Activated CD8-positive, alpha-beta memory T cell treated with anti-CD3 and anti-CD28 coated beads, Interleukin-2, amount 50 U/mL, for 48 hours (primary cell): Measurements from ENCODE around the gene GABRA5.
"Not testable (repeated sequence)": the region's sequence is repeated elsewhere in the genome, so short reads cannot be mapped to it uniquely, and the experiment has no call there.

Experiments used
- DNase-seq: peaks from one replicate; pipeline ENCODE4 v3.0.0-alpha.2; 2020

Gene GABRA5

DNA sequence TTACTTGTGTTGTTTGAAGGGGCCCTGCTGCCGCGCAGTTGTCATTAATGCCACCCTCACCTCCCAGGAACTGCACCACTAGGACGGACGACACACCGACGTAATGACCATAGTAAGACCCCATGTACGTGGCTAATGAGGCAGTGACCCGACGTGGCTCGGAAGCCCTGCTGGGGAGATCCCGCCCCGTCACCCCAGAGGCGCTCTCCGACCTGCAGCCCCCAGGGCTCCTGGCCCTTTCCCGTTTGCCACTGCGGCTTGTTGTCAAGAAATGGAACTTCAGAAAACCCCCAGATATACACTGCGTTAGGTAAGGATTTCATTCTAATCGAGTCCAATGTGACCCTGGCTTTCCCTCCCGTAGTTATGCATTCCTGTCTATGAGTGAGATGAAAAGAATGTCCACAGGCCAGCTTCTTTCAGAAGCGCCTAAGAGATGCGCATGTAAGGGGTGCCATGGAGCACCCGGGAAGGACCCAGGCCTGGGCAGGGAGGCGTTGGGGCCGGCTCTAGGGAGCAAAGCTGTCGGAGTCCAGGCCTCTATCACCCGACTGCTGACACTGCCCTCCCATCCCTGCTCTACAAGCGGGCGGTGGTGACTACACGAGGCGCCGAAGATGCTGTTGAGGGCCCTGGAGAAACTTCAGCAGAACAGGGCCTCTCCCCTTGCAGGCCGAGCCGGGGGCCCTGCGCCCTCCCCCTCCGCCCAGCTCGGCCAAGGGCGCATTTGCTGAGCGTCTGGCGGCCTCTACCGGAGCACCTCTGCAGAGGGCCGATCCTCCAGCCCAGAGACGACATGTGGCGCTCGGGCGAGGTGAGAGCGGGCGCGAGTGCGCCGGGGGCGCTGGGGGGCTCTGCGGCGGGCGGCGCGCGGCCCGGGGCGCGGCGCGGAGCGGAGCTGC, at the start of gene GABRA5:
Gene GABRA5 (plus strand): TSS at position 765 of the 902 bp plus-strand sequence. CDS start 2,187 bp downstream, outside the sequence.
- no peak for DNase-seq

DNA sequence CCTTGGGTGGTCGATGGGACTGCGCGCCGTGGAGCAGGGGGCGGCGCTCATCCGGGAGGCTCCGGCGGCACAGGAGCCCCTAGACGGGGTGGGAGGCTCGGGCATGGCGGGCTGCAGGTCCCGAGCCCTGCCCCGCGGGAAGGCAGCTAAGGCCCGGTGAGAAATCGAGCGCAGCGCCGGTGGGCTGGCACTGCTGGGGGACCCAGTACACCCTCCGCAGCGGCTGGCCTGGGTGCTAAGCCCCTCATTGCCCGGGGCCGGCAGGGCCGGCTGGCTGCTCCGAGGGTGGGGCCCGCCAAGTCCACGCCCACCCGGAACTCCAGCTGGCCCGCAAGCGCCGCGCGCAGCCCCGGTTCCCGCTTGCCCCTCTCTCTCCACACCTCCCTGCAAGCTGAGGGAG, 35.7 kb upstream of the GABRA5 start:
- not testable (repeated sequence) for DNase-seq

DNA sequence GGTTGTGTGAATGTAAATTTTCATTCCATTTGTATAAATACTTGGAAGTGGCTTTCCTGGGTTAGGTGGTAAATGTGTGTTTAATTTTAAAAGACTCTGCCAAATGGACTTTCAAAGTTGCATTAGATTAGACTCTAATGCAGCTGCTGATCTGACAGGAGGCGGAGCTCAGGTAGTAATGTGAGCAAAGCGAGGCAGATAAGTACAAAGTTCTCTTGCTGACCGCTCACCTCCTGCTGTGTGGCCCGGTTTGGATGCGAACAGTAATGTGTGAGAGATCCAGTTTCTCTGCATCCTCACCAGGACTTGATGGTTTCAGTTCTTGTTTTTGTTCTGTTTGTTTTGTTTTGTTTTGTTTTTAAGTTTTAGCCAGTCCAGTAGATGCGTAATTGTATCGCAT, 34.9 kb upstream of the GABRA5 start:
- no peak for DNase-seq

DNA sequence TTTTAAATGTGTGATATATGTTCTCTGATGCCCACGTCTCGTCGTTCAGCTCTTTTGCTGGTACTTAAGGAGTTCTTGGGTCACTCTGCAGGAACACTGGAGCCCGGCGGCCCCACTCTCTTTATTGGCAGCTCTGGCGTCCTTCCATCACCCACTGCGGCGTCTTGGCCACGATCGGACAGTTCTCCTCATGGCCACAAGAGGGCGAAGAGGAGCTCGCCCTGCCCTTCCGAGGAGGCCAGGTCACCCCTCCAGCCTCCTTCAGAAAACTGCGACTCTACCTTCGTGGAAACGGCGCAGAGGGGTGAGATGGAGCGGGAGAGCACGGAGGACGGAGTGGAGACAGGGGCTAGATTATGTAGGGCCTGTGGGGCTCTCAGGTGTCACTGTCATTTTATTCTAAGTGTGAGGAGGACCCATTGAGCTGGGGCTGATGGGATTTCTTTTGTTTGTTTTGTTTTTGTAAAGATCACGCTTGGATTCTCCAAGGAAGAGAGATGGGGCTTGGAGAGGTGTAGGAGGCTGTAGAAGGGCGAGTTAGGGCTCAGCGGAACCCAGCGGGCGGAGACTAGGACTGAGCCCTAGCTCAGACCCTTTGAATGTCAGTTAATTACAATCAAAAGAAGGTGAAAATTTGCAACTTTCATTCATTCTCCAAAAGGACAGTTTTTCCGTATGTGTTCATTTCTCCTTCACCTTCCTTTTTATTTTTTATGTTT, 28.0 kb upstream of the GABRA5 start:
- DNase-seq, result peak; percentile 63

DNA sequence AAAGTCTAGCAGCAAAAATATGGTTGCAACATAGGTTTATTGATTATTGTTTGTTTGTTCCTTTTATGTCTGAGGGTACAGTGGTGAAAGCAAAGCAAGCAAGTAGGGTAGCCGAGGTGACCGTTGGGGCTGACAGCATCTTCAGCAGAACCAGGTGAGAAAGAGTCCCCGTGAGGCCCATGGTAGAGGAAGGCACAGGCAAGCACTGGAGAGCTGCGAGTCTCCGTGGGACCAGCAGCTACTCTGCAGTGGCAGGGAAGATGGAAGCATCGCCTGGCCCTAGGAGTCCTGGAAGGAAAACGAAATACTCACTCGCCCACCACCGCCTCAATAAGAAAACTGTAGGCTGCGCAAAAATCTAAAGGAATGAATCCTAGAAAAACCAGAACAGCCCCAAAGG, 25.3 kb upstream of the GABRA5 start:
- DNase-seq, result no peak

DNA sequence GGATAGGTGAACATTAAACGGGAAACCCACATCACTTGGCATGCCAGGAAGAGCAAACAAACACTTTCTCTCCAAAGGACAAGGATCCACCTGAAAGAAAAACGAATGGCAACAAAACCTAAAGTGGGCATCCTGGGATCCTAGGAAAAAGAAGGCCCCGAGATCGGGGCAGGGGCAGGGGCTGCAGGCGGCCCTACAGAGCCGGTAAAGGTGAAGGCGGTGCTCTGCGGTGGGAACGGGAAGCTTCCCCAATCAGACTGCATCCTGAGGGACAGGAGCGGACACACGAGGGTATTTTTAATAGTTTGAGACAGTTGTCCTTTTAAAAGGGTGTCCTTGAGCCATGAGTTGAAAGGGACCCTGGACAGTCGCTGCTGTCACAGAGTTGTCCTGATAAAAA, 24.9 kb upstream of the GABRA5 start:
- no peak for DNase-seq

DNA sequence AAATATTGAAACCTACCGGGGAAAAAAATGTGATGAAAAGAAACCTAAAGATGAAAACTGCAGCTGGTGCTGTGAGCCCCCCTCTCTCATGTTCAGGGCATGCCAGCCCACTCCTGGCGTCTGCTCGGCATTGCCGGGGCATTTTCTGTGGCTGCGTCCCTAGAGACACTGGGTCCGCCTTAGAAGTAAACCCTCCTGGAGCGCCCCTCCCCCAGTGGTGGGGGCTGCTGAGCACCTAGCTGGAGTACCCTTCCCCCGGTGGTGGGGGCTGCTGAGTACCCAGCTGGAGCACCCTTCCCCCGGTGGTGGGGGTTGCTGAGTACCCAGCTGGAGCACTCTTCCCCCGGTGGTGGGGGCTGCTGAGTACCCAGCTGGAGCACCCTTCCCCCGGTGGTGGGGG, 24.5 kb upstream of the GABRA5 start:
- no peak for DNase-seq

DNA sequence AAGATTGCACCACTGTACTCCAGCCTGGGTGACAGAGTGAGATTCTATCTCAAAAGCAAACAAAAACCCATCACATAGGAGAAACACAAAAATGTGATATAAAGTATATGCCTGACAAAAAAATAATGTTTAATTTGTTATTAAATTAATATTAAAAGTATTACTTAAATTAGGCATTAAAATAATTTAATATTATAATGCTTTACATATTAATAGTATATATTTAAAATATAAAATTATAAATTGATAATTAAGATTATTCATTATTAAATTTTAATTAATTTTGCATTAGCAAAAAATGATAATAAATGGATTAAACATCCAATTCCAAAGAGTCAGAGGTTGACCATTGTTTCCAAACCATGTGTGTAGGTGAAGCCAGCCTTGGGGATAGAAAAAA, 22.0 kb upstream of the GABRA5 start:
- DNase-seq, result no peak

DNA sequence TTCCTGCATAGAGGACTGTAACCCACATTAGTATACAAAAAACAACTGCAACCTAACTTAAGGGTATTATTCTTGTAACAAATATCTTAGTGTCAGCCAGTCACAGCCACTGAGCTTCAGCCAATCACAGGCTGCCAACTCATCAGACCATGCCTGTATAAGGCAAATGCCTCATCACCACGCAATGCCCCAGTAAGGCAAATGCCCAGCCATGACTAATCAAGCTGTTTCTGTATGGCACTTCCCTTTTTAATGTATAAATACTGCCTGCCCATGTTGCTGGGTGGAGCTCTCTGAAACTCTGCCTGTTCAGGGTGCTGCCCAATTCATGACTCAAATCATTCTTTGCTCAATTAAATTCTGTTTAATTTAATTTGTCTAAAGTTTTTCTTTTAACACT, 18.4 kb upstream of the GABRA5 start:
- DNase-seq, result no peak

DNA sequence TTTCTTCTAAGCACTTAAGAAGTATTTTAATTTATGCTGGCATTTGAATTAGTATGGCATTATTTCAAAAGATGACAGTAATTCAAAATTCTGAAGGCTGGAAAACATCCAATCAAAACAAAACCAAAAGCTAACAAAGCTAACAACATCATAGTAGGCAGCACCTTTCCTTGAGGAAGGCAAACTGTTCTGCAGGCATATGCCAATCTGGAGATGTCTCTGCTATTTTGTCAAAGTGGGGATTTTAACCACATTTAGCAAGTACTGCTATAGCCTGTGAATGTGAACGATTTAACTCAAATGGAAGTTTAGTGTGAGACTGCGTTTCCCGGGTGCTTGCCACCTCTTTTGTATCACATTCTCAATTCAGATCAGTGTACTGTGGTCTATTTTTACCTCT, 16.7 kb upstream of the GABRA5 start:
- DNase-seq, result no peak

DNA sequence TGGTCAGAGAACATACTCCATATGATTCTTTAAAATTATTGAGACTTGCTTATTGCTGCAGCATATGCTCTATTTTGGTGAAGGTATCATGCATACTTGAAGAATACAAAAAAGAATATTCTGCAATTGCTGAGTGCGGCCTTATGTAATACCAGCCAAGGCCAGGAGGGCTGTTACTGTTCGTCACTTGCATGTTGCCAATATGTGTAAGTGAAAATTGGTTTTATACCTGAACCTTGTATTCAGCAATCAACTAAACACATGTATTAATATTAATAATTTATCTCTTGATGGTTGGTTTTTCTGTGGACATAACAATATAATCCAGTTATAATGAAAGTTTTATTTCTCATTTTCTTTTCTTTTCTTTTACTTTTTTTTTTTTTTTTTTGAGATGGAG, 13.9 kb upstream of the GABRA5 start:
- DNase-seq, result no peak

DNA sequence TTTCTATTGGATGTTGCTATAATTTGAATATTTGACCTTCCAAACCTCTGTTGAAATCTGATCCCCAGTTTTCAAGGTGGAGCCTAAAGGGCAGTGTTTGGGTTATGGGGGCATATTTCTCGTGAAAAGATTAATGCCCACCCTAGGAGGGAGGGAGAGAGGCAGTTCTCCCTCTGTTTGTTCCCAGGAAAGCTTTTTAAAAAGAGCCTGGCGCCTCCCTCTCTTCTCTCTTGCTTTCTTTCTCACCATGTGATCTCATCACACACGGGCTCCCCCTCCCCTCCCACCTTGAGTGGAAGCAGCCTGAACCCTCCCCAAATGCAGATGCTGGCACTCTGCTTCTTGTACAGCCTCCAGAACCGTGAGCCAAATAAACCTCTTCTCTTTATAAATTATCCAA, 12.4 kb upstream of the GABRA5 start:
- DNase-seq, result no peak

DNA sequence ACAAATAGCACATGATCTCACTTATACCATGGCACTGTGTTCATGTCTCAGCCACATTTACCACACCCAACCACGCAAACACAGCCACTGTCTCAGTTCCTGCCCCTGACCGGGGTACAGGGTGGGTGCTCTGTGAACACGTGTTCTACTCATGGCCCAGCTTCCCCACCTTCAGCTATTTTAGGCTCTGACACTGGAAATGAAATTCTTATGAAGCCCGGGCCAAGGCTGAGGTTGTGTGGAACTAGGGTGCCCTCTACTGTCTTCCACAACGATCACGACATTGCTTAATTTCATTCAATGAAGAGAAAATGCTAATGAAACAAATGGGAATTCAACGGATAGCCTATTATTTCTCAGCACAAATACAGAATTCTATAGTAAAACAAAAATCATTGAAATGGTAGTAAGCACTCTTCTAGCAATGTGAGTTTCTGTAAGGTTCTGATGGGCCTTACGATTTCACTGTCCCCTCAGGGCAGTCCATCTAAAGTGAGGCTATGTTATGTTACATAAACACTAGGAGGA, 2.1 kb upstream of the GABRA5 start:
- DNase-seq, result no peak

DNA sequence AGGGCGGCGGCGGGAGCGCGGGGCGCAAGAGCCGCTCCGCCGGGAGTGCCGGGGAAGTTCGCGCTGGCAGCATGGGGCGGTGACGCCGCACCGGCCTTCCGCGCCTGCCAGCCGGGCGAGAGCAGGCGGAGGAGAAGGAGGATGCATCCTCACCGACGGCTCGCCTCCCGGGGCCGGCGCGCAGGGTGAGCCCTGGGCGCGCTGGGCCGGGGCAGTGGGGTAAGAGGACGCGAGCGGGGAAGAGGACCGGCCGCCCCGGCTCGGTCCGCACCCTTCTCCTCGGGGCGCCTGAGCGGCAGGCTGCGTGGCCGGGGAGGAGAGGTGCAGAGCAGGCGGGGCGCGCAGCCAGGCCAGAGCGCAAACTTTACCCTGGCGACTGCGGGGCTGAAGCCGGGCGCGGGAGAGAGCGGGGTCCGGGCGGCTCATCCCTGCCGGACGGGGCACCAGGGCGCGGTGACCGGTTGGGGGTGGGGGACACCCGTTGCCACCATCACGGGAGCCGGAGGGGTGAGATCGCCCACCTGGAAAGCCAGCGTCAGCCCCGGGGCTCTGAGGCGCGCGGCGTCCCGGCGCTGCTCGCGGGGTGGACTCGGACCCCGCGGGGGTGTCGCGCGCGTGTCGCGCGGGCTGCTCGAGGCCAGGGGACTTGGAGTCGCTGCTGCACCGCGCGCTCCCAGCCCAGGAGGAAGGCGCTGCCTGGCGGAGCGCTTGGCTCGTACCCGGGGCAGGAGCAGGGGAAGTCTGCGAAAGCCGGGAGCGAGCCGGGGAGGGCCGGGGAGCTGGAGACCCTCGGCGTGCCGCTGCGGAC, 542 bp downstream of the GABRA5 start:
- DNase-seq, result no peak

DNA sequence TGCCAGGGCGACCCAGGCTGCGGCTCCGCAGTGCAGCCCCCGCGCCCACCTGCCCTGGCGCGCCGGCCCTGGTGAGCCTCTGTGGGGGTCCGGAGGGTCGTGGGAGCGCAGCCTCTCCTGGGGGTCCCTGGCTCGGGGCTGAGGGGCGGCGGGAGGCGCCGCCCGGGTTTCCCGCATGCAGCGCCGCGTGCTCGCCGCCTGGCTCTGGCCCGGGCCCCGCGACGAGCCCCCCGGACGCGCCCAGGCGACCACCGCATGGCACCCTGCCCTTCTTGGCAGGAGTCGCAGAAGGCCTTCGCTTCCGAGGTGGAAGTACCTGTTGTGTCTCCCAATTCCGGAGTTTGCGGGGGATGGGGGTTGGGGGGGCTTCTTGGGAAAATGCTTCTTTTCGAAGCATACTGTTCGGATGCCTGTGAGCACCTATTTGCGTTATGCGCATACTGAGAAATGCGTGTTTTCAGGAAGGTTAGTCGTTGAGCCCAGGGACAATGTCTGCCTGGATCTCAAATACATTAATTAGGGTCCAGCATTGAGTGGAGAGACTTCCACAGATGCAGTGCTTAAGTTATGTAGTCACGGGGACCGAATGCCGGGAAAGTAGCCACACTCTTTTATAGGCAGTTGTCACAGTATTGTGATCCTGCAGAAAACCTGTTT, 1.3 kb downstream of the GABRA5 start:
- no peak for DNase-seq

DNA sequence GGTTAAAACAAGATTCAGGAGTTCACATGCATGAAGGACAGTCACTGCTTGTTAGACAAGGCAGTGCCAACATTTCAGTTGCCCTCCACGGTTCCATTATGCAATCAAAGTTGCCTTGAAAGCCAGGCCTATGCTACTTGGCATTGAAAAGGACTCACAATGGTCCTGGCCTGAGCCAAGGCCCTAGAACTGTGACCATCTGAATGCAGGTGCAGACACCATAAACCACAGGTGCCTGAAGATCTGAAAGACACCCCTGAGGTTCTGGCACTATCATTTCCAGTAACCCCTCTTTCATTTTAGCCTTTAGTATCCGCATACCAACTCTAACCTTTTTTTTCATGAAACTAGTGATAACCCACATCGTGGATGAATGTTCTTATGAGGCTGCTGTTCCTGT, 2.8 kb downstream of the GABRA5 start:
- DNase-seq, result no peak

DNA sequence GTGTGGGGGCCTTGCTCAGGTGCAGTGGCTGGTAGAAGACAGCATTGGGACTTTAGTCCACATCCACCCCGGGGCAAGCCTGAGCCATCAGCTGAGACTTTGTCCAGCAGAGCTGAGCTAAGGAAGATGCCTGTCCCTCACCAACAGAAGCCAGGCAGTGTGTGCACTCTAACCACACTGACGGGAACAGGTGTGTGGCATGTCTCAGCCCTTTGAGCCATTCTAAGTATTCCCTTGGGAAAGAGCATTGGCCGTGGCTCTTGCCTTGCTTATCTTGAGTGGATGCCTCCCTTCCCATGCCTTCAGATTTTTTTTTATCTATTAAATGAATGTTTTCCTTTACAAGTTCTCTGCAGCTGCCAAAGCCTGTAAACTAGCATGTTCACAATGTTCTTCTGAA, 3.5 kb downstream of the GABRA5 start:
- no peak for DNase-seq

DNA sequence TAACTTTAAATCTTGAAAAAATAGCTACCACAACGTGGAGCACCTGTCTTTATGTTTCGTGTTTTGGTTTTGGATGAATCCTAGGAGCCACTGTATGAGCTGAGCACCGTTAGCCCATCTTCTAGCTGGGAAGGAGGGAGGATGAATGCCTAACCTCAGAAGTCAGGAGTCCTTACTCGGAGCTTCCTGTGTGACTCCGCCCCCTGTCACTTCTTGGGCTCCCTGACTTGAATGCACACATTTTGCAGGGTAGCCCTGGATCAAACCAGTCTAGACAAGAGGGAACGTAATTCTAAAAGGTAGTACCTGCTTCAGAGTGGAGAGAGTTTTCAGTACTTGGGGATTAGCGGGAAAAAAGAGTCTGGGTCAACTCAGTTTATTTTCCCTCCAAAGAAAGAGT, 5.3 kb downstream of the GABRA5 start:
- no peak for DNase-seq

DNA sequence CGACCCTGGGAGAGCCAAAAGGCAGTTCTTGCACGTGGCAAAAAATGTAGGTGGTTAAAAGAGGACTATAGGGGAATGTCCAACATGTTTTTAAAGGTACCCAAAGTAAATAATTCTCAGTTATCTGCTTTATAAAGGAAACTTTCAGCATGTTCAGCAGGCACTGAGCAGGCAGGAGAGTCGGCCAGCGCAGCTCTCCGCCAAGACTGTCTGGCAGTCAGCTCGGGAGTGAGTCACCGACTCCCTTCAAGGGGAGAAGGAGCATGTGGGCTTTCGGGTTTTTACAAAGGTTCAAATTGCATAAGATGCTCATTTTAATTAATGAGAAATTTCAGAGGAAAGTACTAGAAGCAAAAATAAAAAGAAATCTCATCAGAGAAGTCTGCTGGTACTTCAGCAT, 7.0 kb downstream of the GABRA5 start:
- DNase-seq, result no peak

DNA sequence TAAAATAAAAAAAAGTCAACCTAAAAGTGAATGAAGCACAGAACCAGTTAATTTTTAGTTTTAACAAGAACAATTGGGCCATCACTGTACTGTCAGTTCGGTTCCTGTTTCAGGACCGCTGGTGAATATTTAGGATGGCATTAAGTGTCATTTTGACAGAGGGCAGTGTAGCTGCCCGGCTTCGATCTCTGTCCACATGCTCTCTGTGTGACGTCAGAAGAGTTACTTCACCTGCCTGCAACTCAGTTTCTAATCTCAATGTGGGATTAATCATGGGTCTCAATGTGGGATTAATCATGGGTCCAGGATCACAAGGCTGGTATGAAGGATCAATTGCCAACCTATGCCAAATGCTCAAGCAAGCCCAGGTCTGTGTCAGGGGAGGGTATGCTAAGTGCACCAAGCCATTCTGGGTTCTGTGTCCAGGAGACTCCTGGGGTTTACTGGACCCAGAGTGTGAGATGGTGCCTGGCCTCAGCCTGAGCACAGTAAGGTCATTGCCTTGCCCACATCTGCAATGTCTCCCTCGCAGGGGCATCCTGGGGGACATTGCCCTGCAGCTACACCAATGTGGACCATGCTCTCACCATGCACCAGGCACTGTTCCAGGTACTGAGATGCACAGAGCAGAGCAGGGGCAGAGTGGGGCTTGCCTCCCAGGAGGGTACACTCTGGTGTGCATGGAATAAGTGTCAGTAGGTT, 8.1 kb downstream of the GABRA5 start:
- DNase-seq, result no peak

DNA sequence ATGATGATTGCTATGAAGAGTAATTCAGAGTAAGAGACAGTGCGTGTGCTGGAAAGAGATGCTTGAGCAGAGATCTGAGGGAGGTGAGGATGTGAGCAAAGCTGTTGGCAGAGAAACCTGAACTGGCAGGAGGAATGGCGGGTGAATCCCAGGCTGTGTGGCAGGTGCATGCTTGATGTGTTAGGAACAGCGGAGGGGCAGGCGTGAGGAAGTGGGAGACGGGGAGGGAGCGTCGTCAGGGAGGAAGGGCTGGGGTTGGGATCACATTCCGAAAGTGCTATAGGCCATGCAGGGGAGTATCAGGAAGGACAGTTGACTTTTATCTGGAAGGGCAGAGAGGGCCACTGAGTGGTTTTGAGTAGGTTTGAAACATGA, 8.6 kb downstream of the GABRA5 start:
- DNase-seq, result no peak

DNA sequence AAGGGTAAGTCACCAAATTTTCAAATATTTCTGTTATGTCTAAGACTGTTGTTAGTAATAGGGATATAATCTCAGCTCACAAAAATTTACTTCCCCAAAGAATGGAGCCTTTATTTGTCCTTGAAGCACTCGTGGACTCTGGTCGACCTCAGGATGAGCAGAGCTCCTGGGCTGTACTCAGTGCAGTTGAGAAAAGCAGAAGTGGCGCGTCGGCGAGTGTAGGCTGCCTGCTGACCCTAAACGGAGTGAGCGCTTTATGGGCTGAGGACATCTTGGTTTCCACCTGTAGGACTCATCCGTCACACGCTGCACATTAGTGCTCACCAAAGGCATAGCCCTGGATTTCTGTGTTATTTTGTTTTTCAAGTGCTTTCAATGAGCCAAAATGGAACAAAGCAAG, 11.0 kb downstream of the GABRA5 start:
- no peak for DNase-seq
